OCI-M1 (cell line): Measurements from ENCODE around the gene TSPAN33.

ENCODE experiments used
- DNase-seq: peaks from one replicate; lab custom pipeline; 2025; lab: John Stamatoyannopoulos, UW

TSPAN33 gene

DNA sequence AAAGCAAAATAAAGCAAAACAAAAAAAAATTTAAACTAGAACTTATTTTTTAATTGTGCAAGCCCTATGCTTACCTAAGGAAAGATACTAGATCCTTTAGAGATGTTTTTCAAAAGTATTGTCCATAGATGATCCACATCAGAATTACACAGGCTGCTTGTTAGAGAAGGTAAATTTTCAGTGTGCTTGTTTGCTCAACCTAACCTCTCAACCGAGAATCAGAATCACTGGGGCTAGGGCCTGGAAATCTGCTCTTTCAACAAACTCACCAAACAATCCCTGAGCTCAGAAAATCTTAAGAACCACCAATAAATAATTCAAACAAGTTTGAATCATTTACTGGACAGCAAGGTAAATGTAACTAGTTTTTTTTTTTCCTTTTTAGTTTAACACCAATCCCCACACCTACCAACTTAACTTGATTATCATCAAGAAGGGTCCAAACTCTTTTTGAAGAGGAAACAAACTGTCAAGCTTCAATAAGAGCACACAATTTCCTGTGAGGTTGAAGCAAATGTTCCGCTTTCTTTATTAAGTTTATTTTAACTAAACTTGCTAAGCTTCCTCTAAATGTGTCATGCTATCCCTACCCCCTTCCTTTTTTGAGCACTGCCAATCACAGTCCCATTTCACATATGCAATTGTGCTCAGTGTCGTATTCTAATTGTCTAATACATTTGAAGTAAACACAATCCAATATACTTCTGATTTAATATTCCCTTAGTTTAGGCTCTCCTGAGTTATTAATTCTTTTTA lies 7.4 kb upstream of the TSPAN33 start:
- DNase-seq, result no peak

DNA sequence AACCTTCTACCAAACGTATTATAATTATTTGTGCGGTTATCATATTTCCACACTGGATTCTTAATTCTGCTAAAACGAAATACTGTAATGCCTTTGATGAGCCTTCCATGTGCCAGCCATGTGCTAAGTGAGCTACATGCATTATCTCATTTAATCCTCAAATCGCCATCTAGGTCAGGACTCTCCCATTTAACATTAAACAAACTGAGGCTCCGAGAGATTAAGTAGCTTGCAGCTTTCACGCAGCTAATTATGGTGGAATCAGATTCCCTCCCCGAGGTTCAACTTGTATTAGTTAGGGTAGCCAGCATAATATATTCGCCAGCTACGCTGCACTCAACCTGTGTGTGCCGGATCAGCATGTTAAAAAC lies 798 bp upstream of the TSPAN33 start:
- no peak for DNase-seq

- peak; percentile 7 for DNase-seq
Measured at GRCh38 chr7:129144834-129145668, 544 bp downstream of the TSPAN33 start.

DNA sequence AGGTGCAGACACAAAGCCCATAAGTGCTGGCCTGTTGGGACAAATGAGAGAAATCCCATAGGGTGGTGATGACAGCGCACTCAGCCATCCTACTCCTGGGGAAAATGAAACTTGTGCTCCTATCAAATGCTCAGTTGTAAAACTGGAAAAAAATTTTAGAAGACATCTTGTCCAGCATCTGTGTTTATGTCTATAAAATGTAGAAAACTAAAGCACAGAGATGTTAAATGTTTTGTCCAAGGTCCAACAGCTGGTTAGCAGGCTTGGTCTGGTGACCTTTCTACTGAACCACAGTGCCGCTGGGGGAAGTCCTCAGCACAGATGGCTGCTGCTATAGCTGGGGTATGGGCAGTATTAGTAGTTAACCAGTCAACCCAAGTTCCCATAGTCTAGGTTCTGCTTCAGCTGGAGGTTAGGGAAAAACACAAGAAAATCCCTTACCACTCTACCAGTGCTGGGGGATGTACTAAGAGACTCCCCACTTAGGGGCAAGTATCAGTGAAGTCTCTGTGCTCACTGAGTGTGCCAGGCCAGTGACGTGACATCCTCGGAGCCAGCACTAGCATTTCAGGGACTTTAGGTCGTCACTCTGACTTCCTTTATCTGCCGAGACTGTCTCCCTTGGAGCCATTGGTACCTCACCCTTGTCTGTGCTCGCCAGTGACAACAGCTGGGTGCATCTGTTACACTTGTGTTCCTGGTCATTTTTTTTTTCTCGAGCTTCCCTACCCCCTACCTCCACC lies 1.9 kb downstream of the TSPAN33 start:
- DNase-seq, result no peak

- DNase-seq, result no peak
Measured at GRCh38 chr7:129147731-129148130, 3.2 kb downstream of the TSPAN33 start.

GRCh38 chr7:129149511-129149910 lies 5.0 kb downstream of the TSPAN33 start:
- DNase-seq, result no peak

DNA sequence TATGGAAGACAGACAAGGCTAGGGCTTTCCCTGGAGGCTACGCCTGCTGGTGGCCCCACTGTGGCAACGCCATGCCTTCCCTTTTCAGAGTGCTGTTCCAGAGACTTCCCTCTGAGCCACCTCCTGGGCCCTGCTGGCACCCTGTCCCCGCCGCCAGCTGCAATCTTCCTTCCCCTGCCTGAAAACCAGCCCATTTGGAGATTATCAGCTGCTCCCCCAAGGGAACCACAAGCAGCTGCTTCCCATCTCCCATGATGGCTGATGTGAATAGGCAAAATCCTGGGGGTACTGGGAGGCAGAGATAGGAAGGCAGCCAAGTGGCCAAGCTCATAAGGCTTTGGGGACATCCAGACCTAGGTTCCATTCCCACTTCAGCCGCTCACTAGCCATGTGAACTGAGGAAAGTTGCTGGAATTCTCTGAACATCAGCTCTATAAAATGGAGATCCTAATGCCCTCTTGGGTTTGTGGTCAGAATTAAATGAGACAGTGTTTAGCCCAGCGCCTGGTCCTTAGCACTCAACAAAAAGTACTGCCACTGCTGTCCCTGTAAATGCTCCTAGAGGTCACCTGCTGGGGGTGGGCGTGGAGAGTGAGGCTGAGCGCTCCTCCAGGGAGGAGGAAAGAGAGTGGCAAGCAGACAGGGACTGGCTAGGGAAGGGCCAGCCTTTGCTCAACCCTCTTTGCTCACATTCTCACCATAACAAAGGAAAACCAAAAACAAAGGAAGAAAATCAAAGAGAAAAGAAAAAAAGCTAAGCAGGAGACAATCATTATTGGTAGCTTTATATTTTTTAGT lies 5.9 kb downstream of the TSPAN33 start:
- peak; percentile 42 for DNase-seq

DNA sequence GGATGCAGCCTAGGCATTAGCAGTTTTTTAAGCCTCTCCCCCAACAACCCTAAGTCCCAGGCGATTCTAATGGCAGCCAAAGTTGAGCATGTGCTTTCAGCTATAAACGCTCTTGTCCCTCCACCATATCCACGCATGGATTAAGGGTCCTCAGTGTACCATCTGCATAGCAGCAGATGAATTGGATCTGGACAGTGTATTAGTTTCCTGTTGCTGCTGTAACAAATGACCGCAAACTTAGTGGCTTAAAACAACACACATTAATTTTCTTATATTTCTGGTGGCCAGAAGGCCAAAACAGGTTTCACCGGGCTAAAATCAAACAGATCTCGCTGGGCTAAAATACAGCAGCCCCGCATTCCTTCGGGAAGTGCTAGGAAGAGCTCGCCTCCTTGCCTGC lies 13.1 kb downstream of the TSPAN33 start:
- no peak for DNase-seq

- DNase-seq, result no peak
Measured at GRCh38 chr7:129159539-129159938, 15.0 kb downstream of the TSPAN33 start.

DNA sequence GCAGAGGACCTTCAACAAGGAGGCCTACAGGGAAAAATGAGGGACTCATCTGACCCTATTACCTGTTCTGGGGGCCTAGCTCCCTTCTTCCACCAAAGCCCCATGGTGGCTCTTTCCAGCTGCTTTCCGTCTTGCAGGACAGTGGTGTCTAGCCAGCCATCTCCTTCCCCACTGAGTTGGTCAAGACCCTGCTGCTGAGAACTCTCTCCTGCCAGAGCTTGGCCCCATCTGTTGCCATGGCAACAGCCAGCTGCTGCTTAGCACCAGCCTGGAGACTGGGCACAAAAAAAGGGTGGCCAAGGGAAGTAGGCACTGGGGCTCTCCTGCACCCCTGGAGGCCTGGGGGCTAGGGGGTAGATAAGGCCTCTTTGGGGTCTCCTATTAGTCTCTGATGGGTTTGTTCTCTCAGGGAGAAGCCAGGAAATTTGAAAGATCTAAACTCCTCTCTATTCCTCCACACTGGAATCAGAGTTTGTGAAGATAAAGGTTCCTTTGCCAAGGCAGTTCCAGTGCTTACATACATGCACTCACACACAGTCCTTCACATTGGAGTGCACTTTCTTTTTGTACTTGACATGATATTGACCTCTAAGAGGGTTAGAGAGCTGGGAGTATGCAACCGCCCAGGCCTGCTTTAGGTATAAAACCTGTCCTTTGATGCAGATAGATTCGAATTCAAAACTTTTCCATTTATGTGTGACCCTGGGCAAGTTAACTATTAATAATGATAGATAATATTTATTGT lies 15.8 kb downstream of the TSPAN33 start:
- DNase-seq, result no peak

DNA sequence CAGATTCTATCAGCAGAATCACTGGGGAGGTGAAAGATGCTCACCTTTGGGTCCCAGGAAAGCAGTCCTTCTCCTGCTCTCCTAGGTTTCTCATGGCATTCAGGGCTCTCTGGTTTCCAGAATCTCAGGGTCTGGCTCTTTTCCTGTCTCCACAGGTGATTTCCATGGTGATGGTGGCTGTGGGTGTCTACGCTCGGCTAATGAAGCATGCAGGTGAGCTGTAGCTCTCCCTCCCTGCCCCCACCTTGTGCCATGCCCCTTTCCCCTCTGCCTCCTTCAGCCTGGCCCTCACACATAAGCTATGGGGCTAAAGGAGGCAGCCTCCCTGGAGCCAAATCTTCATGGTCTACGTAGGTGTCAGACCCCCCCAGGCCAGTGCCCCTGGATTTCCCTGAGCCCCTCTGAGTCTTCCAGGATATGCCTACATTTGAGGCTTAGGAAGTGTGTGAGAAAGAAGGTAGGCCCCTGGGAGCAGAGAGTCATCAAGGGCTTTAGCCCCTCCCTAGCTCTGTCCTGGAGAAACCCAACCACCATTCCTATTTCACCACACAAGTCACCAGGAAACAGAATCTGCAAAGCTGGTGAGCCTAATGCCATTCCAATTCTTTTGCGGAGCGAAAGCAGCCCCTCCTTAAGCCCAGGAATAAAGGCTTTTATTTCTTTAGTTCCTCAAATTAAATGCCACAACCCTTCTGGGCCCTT lies 17.2 kb downstream of the TSPAN33 start:
- no peak for DNase-seq

GRCh38 chr7:129162732-129163131 lies 18.2 kb downstream of the TSPAN33 start:
- DNase-seq, result no peak

DNA sequence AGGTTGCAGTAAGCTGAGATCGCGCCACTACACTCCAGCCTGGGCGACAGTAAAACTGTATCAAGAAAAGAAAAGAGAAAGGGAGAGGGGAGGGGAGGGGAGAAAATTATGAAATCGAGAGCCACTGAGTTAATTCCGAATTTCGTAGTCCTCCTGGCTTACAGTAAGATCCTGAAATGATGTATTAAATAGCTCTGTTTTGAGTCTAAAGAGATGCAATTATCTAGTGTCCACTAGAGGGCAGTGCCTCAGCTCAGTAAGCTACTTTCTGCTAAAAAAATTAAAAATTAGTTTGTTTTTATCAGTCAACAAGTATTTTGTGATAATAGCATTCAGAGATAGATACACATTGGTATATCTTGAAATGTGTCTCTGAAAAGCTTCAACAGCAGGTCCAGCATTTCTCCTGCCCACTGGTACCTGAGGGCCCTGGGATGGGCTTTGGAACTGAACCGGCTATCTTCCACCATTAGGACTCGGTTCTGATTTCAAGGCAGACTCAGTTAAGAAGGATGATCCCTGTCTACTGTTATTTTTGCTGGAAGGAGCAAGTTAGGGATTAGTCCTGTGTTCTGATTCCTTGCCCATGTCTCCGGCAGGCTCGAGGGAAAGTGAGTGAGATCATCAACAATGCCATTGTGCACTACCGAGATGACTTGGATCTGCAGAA lies 19.5 kb downstream of the TSPAN33 start:
- DNase-seq, result peak; percentile 42

- DNase-seq, result no peak
Measured at GRCh38 chr7:129166745-129167144, 22.2 kb downstream of the TSPAN33 start.

DNA sequence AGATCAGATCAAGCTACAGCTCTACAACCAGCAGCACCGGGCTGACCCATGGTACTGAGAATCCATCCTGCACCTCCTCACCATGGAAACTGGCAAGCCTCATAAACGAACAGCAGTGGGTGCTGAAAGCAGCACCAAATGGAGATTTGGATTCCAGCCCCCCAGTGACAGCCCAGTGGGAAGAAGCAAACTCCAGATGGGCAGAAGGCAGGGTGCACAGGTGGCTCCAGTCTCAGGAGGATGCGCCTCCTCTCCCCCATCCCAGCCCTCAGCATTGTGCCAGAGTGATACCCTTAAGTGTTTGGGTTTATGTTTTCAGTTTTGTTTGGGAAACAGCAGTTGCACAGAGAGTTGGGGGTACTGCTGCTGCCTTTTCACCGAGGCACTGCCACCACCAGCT lies 23.3 kb downstream of the TSPAN33 start:
- DNase-seq, result no peak

GRCh38 chr7:129168231-129169021 lies 23.9 kb downstream of the TSPAN33 start:
- no peak for DNase-seq

DNA sequence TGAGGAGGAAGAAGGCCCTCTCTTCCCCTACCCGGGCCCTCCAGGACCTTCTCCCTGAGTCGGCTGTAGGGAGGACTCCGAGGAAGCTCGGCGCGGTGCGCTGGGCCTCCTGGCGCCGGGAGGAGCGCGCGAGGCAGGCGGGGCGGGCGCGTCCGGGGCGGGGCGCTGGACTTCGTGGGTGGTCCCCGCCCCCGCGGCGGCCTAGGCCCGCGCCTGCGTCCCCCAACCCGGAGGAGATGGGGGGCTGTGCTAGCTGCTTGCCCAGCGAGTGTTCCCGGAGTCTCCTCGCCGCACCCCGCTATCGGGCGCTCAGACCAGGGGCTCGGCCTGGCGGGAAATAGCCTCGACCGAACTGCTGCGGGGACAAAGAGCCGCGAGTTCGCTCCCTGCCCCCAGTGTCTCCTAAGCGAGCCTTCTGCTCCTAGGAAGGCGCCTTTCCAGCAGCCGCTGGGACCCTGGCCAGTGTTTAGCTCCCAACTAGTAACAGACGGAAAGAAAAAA lies 24.7 kb downstream of the TSPAN33 start:
- no peak for DNase-seq

DNA sequence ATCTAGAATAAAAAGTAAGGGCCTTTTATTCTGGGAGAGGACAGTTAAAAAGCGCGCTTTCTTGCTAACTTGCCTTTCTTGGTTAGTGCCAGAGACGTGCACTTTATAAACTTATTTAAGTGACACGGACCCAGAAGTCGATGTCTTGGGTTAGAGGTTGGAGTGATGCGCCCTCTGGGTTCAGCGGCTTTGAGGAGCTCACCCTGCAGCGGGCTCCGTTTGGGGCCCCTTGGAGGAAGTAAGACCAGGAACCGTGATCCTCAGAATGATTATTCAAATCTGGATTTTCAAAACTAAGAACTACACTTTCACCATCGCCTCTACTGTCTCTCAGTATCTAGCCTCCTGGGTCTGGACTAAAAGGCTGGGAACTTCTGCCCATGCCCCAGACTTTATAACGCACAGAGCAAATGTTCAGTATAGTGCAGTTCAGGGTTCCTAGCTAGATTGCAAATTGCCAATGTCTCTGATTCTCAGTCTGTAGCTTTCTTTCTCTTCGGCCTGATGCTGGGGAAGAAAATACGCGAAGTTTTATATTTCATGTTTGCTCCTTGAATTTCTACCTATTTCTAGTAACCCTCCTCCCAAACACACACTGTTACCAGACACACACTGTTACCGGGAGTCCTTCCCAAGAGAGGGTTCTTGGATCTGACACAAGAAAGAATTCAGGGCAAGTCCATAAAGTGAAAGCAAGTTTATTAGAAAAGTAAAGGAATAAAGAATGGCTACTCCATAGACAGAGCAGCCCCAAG lies 25.4 kb downstream of the TSPAN33 start:
- DNase-seq, result no peak
